Activated T-cell treated with anti-CD3 and anti-CD28 coated beads, Interleukin-2, amount 50 U/mL, for 24 hours (primary cell): ENCODE results near the gene TAGLN2.

Source experiments
- DNase-seq: peaks from one replicate; pipeline ENCODE4 v3.0.0-alpha.2; 2020
- H3K27ac Mint-ChIP-seq: 2 replicates; pipeline ENCODE4 v1.8.0; 2020; ENCODE audit warnings: mild to moderate bottlenecking, mixed read lengths
- H3K27me3 Mint-ChIP-seq: 2 replicates; pipeline ENCODE4 v1.8.0; 2020; ENCODE audit warnings: mixed read lengths
- H3K36me3 Mint-ChIP-seq: 2 replicates; pipeline ENCODE4 v1.8.0; 2020; ENCODE audit warnings: low read depth, mixed read lengths
- H3K4me1 Mint-ChIP-seq: 2 replicates; pipeline ENCODE4 v1.8.0; 2020; ENCODE audit warnings: low read depth, mixed read lengths
- H3K4me3 Mint-ChIP-seq: 2 replicates; pipeline ENCODE4 v1.8.0; 2020; ENCODE audit warnings: mild to moderate bottlenecking, moderate library complexity, mixed read lengths
- H3K9me3 Mint-ChIP-seq: 2 replicates; pipeline ENCODE4 v1.8.0; 2020; ENCODE audit warnings: mixed read lengths

Gene TAGLN2

DNA sequence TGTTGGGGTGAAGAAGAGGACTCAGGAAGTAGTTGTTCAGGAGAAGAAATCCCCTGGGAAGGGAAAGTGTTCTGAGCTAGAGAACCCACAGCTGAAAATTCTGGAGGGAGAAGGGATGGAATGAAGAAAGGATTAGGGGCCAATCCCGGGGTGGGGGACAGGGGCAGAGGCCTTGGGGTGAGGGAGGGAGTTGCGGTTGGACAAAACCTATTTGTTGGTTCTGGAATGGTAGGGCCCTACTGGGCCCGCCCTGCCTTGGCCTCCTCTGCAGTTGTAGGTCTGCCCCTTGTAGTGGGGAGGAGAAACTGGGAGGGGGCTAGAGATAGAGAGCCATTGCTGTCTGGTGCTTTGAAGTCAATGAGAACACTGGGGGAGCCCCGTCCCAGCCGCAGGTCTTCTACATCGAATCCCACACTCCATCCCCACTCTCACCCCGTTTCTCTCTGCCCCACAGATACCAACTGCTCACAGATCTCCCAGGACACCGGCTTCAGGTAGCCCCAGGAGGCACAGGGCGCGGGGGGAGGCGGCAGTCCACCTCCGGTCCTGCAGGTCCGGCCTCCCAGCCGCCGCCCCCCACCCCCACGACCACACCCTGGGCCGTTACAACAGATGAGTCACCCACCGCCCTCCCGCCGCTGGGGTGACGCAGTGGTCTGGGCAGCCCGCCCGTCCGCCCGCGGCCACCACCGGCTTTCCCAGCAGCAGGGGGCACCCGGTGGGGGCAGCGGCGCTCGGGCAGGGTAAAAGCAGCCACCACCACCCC, 1.1 kb downstream of the TAGLN2 start:
- H3K9me3 Mint-ChIP-seq = no peaks in the 10 kb centered on the region
- H3K27ac Mint-ChIP-seq = peak overlapping the region; percentile 95
- H3K27me3 Mint-ChIP-seq = no peaks in the 10 kb centered on the region
- H3K4me3 Mint-ChIP-seq = peak overlapping the region; percentile 87
- H3K4me1 Mint-ChIP-seq = peaks cover 61% of the 10 kb centered on the region
- DNase-seq = peak; percentile 76
- H3K36me3 Mint-ChIP-seq = peaks cover 59% of the 10 kb centered on the region

DNA sequence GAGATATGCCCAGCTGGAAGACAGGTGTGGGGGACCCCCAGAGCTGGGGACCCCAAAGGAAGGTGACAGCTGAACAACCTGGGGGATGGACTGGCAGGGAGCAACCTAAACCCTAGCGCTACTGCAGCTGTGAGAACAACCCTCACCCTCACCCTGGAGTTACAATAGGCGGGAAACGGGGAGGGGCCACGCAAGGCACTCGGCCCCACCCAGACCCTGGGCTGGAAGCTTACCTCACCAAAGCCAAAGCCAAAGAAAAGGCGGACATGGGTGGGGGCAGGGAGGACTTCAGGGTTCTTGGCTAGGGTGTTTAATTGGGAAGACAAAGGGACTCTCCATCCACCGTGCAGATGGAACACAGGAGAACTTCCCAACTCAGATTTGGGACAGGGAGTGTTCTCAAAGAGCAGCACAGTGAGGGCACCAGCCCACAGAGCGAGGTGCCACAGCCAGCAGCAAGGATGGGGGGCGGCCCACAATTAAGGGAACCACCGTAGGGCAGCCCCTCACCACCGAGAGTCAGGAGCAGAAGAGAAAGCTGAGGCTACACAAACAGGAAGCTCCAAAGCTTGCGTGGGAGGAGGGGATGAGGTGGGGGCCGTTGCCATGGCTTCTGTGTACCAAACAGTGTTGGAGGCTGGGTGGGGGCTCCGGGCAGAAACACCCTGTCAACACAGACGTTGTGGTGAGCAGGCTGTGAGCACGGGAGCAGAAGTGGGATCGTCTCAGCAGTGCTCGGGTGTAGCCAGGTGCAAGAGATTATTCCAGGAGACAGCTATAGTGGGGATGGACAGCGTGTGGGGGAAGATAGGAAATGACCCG, 1.9 kb downstream of the TAGLN2 start:
- Mint-ChIP-seq H3K27ac (peak overlapping the region; percentile 95), H3K36me3 (peaks cover 66% of the 10 kb centered on the region), H3K27me3 (no peaks in the 10 kb centered on the region), H3K9me3 (no peaks in the 10 kb centered on the region), H3K4me1 (peaks cover 67% of the 10 kb centered on the region), H3K4me3 (peak overlapping the region; percentile 87)
- DNase-seq = peak; percentile 74

DNA sequence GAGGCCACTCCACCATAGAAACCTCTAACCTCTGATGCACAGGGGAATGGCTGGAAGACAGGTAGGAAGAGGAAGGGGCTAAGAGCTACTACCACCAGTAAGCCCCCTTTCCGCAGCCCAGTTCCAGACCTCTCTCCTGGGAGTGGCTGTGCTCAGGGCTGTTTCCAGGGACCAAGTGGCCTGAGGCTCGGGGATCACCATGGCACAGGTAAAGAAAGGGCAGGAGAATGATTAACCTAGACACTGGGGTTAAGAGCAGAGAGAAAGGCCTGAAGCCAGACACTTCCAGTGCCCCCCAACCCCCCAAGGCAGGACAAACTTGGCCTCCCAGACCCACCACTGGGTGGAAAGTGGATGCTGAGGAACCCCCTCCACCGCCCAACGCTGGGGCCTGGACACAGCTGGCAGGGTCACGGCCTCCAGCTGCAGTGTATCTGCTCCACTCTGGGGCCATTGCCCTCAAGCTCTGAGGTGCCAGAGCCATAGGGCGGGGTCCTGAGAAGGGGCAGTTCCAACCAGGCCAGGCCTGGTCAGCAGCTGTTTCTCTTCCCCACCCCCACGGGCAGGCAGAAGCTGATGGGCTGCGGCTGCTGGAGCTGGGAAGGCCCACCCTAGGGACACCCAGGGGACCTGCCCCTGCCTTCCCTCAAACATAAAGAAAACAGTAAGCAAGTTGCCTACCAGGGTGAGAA, 2.6 kb downstream of the TAGLN2 start:
- H3K4me3 Mint-ChIP-seq = peak overlapping the region; percentile 87
- H3K9me3 Mint-ChIP-seq = no peaks in the 10 kb centered on the region
- H3K4me1 Mint-ChIP-seq = peaks cover 75% of the 10 kb centered on the region
- DNase-seq = no peak
- no peaks in the 10 kb centered on the region for H3K27me3 Mint-ChIP-seq
- H3K36me3 Mint-ChIP-seq = peaks cover 74% of the 10 kb centered on the region
- H3K27ac Mint-ChIP-seq = peak overlapping the region; percentile 95

DNA sequence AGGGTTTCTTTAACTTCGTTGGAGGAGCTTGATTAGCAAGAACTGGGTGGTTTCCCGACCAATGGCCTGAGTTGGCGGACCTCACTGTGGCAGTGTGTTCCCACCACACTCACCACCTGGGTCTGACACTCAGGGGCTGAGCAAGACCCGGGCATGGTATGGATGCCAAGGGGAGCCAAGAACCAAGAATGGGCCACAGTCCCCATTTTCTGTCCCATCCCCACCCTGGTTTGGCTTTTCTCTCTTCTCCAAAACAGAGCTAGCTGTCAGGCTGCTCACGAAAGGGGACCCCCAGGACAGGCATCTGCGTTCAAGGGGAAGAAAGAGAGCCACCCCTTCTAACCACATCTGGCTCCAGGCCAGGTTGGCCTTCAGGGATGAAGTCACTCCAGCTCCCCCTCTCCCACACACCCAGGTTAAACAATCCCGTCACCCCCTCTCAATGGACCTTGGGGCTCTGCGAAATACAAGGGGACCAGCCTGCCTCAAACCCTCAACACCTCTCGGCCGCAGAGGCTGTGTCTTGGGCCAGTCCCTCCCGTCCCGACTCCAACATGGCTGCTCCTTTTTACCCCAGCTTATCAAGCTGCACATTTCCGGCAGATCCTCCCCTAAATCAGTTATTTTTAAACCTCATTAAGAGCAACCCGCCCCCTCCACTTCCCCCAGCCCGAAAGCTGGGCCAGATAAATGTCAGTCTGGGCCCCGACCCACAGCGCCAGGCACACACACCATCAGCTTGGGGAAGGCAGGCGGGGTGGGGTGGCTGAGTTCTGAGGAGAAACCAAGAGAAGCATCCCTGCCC, 3.4 kb downstream of the TAGLN2 start:
- peak overlapping the region; percentile 95 for H3K27ac Mint-ChIP-seq
- H3K36me3 Mint-ChIP-seq = peaks cover 81% of the 10 kb centered on the region
- H3K4me3 Mint-ChIP-seq = peak overlapping the region; percentile 87
- H3K9me3 Mint-ChIP-seq = no peaks in the 10 kb centered on the region
- H3K27me3 Mint-ChIP-seq = no peaks in the 10 kb centered on the region
- DNase-seq = no peak
- H3K4me1 Mint-ChIP-seq = peaks cover 78% of the 10 kb centered on the region

DNA sequence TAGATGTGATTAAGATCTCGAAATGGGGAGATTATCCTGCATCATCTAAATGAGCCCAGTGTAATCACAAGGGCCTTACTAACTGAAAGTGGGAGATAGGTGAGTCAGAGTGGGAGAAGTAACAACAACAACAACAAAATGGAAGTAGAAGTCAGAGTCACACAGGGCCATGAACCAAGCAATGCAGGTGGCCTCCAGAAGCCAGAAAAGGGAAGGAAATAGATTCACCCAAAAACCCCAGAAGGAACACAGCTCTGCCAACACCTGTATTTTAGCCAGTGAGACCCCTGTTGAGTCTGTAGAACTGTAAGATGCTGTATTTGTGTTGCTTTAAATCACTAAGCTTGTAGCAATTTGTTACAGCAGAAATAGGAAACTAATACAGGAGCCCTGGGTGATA, 4.1 kb downstream of the TAGLN2 start:
- peaks cover 75% of the 10 kb centered on the region for H3K4me1 Mint-ChIP-seq
- peak overlapping the region; percentile 95 for H3K27ac Mint-ChIP-seq
- H3K4me3 Mint-ChIP-seq = peak overlapping the region; percentile 87
- H3K36me3 Mint-ChIP-seq = peaks cover 87% of the 10 kb centered on the region
- no peaks in the 10 kb centered on the region for H3K9me3 Mint-ChIP-seq
- DNase-seq = no peak
- H3K27me3 Mint-ChIP-seq = no peaks in the 10 kb centered on the region

DNA sequence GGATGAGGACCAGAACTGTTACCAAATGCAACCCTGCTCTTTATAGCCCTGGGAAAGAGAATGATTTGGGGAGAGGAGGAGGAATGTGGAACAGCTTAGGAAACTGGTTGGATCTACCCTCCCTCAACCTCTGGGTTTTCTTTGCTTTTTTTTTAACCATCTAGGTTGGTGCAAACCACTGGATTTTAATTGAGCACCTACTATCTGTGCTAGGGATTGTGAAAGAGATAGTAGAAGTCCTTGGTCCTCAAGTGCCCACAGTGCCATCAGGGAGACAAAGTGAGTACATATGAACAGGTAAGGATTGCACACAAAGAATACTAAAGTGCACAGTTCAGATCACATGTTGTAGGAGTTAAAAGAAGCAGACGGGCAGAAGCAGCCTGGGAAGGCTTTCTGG, 4.7 kb downstream of the TAGLN2 start:
- Mint-ChIP-seq H3K9me3 (no peaks in the 10 kb centered on the region), H3K4me3 (peak overlapping the region; percentile 87), H3K27me3 (no peaks in the 10 kb centered on the region), H3K36me3 (peaks cover 93% of the 10 kb centered on the region), H3K27ac (peak overlapping the region; percentile 95), H3K4me1 (peaks cover 70% of the 10 kb centered on the region)
- no peak for DNase-seq

DNA sequence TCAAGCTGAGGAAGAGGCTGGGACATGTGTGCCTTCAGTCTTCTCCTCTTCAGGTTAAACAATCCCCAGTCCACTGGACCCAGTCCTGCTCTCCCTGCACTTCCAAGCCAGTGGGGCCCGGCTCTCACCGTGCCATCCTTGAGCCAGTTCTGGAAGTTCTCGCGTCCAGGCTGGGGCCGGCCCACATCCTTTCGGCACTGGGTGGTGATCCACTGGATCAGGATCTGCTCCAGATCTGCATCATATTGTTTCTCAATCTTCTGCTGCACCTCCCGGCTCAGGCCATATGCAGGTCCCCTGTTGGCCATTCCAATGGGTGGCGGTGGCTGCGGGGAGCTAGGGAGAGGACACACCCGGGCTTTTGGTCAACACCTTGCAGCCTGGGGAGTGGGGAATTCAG, 5.1 kb downstream of the TAGLN2 start:
- no peak overlapping the region for H3K4me3 Mint-ChIP-seq
- DNase-seq = no peak
- H3K27ac Mint-ChIP-seq = peak overlapping the region; percentile 95
- no peaks in the 10 kb centered on the region for H3K9me3 Mint-ChIP-seq
- H3K36me3 Mint-ChIP-seq = peaks cover 95% of the 10 kb centered on the region
- H3K4me1 Mint-ChIP-seq = peaks cover 67% of the 10 kb centered on the region
- no peaks in the 10 kb centered on the region for H3K27me3 Mint-ChIP-seq

DNA sequence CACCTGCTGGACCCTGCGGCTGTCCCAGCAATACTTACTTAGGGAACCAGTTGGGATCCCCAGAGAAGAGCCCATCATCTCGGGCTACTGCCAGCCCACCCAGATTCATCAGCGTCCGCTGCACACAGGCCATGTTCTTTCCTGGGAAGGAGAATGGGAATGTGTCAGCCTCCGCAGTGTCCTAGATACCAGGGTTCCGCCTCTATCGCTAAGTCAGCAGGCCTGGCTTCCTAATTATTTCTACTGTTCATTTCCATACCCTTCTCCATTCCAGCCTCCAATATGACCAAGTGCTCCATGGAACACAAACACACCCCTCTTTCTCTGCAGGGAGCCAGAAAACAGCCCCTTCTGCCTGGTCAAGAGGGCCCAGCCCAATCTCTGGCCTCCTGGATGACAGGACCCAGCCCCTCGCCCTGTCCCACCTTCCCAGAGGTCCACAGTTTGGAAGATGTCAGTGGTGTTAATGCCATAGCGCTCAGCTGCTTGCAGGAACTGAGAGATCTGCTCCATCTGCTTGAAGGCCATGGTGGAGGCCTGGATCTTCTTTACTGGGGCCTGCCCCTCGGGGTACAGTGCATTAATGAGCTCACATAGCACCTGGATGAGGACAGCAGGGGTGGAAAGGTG, 6.0 kb downstream of the TAGLN2 start:
- Mint-ChIP-seq H3K4me1 (peaks cover 70% of the 10 kb centered on the region), H3K27ac (peak overlapping the region; percentile 74), H3K36me3 (peaks cover 98% of the 10 kb centered on the region), H3K9me3 (no peaks in the 10 kb centered on the region), H3K27me3 (no peaks in the 10 kb centered on the region), H3K4me3 (no peak overlapping the region)
- DNase-seq = no peak

DNA sequence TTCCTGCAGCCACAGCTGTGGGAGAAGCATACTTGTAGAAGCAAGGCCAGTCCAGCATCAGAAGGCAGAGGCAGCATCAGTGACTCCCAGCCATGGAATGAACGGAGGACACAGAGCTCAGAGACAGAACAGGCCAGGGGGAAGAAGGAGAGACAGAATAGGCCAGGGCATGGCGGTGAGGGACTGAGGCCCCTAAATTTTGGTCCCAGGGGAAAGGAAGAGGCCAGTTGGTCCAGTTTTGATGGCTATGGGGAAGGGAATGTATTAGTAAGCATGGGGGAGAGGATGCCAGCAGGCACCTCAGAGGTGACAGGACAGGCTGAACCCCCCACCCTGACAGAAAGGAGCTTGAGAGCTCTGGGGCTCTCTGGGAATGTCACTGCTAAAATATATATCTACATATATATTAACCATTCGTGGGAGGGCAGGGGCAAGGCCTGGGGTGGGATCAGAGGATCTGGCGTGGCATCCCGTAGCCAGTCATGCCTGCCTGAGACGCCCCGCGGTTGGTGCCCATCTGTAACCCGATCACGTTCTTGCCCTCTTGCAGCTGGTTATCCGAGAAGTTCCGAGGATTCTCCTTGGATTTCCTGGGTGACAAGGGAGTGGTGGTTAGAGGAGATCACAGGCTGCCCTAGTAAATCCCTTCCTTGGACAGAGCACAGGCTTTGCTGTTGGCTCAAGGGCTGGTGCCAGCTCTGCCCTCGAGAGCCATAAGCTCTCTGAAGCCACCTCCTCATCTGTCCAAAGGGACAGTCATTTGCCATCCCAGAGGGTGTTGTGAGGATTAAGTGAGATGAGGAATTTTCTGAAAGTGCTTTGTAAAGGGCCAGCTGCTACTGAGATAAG, 6.7 kb downstream of the TAGLN2 start:
- no peaks in the 10 kb centered on the region for H3K27me3 Mint-ChIP-seq
- peak overlapping the region; percentile 78 for H3K27ac Mint-ChIP-seq
- peaks cover 74% of the 10 kb centered on the region for H3K4me1 Mint-ChIP-seq
- H3K9me3 Mint-ChIP-seq = no peaks in the 10 kb centered on the region
- H3K36me3 Mint-ChIP-seq = peaks cover 92% of the 10 kb centered on the region
- no peak overlapping the region for H3K4me3 Mint-ChIP-seq
- DNase-seq = no peak

DNA sequence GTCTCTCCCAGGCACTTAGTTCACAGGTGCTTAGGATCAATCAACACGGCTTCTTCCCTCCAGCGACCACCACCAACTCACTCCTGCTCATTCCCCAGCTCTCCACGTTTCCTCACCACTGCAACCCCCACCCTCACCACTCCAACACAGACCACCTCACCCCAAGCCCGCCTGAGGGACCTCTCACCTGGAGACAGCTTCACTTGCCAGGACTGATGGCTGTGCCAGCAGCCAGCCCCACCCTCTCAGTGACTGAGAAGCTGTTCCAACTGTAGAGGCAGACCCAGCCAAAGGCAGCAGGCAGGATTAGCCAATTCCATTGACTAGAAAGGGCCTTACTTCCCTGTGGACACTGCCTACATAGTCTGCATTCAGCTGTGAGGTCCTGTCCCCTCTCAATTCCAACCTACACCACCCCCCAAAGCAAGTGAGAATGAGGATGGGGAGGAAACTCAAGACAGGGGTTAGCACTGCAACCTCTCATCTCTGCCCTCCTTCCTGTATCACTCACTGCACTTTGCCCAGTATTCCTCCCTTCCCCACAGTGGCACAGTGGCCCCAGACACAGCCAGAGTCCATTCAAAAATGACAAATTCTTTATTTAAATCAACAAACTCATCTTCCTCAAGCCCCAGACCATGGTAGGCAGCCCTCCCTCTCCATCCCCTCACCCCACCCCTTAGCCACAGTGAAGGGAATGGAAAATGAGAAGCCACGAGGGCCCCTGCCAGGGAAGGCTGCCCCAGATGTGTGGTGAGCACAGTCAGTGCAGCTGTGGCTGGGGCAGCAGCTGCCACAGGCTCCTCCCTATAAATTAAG, 7.6 kb downstream of the TAGLN2 start:
- Mint-ChIP-seq H3K27me3 (no peaks in the 10 kb centered on the region), H3K36me3 (peaks cover 83% of the 10 kb centered on the region), H3K9me3 (no peaks in the 10 kb centered on the region), H3K27ac (peak overlapping the region; percentile 78), H3K4me1 (peaks cover 71% of the 10 kb centered on the region), H3K4me3 (no peak overlapping the region)
- no peak for DNase-seq

DNA sequence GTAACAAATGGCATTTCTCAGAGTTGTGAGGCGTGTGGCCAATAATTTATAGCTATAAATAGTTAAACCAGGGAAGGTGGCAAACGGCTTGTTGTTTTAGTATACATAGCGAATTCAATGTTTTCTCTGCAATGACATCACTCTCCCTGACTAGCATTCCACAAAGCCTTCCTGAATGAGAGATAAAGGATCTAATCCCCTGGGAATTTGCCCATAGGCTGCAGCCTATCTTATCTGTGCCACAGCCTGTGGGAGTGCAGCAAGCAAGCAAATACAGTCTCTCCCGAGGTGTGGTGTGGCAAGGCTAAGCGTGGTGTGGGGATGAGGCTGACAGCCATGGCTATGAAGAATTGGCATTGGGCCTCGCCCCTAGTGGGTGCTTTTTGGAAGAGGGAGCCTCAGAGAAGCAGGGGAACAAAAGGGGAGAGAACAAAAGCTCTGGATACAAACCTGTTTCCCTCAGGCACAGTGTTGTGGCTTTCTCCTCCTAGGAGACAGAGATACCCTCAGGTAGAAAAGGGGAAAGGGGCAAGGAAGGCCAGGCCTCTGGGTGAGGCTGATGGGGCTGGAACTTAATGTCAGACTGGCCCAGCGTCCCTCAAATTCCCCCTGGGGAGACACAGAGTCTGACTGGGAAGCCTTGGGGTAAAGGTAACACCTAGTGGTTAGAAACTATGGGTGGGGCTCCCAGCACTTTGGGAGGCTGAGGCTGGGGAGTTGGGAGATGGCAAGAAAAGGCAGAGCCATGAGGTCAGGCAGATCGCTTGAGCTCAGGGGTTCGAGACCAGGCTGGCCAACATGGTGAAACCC, 8.9 kb downstream of the TAGLN2 start:
- H3K9me3 Mint-ChIP-seq = no peaks in the 10 kb centered on the region
- H3K4me1 Mint-ChIP-seq = peaks cover 71% of the 10 kb centered on the region
- DNase-seq = no peak
- H3K4me3 Mint-ChIP-seq = no peak overlapping the region
- peak overlapping the region; percentile 75 for H3K27ac Mint-ChIP-seq
- H3K27me3 Mint-ChIP-seq = no peaks in the 10 kb centered on the region
- H3K36me3 Mint-ChIP-seq = peaks cover 70% of the 10 kb centered on the region
